ENCODE results near the gene CAB39L. TPM values are rescaled to one million over a fixed set of nuclear protein-coding genes. Genes with fewer than 3 reads are reported as not detected.

CAB39L gene
- total RNA-seq, 1 donor from 2014 or later = 13.2 TPM

GRCh38 chr13:49400755-49401659 lies 42.9 kb downstream of the CAB39L start:
- Mint-ChIP-seq H3K9me3 (ENCODE audit: unreplicated experiment) (peaks cover 9% of the 10 kb centered on the region), H3K27ac (ENCODE audit: unreplicated experiment) (peak overlapping the region; percentile 27)

GRCh38 chr13:49399801-49400472 lies 43.9 kb downstream of the CAB39L start:
- H3K27ac ChIP-seq (ENCODE audit: low read depth, low read length) = no peak overlapping the region
- no peaks in the 10 kb centered on the region for H3K79me2 ChIP-seq (ENCODE audit: insufficient read depth, low read length)
- H3K4me3 ChIP-seq (ENCODE audit: insufficient read depth, low read depth, low read length) = no peak overlapping the region
- H3K27me3 Mint-ChIP-seq (ENCODE audit: low read depth, unreplicated experiment) = no peaks in the 10 kb centered on the region
- no peak overlapping the region for H2AFZ ChIP-seq (ENCODE audit: low read depth, low read length)
- no peak overlapping the region for H3K9ac ChIP-seq (ENCODE audit: low read length)
- H3K9me3 Mint-ChIP-seq (ENCODE audit: unreplicated experiment) = peaks cover 4% of the 10 kb centered on the region
- H3K4me1 ChIP-seq (ENCODE audit: insufficient read depth, low read length) = peaks cover 3% of the 10 kb centered on the region
- H3K36me3 Mint-ChIP-seq (ENCODE audit: low read depth, unreplicated experiment) = peaks cover 3% of the 10 kb centered on the region
- H3K27me3 ChIP-seq (ENCODE audit: insufficient read depth, low read length) = no peaks in the 10 kb centered on the region
- peaks cover 15% of the 10 kb centered on the region for H3K4me1 Mint-ChIP-seq (ENCODE audit: low read depth, unreplicated experiment)
- no peak overlapping the region for H3K27ac Mint-ChIP-seq (ENCODE audit: unreplicated experiment)
- TF ChIP-seq EZH2 (IDR thresholded peaks at IDR 0.05; ENCODE audit: insufficient read depth, low read length) (no peak), CTCF (IDR thresholded peaks at IDR 0.05; ENCODE audit: insufficient read depth, low read depth, low read length) (no peak)
- no peaks in the 10 kb centered on the region for H3K36me3 ChIP-seq (ENCODE audit: insufficient read depth, low read length)
- H3K4me3 Mint-ChIP-seq (ENCODE audit: unreplicated experiment) = peak overlapping the region; percentile 76
- no peaks in the 10 kb centered on the region for H4K20me1 ChIP-seq (ENCODE audit: insufficient read depth, low read length)
- H3K4me2 ChIP-seq (ENCODE audit: low read length) = no peak overlapping the region
- H3K9me3 ChIP-seq (ENCODE audit: insufficient read depth, low read depth, low read length) = no peaks in the 10 kb centered on the region
- FAIRE-seq = no peak
- DNase-seq (ENCODE audit: low read depth) = no peak

More at GRCh38 chr13:49400755-49401659, 42.9 kb downstream of the CAB39L start:
- DNase-seq (ENCODE audit: low read depth) (peak; percentile 38), FAIRE-seq (peak; percentile 47)
- Mint-ChIP-seq H3K4me1 (ENCODE audit: low read depth, unreplicated experiment) (peaks cover 17% of the 10 kb centered on the region), H3K36me3 (ENCODE audit: low read depth, unreplicated experiment) (peaks cover 6% of the 10 kb centered on the region), H3K27me3 (ENCODE audit: low read depth, unreplicated experiment) (no peaks in the 10 kb centered on the region), H3K4me3 (ENCODE audit: unreplicated experiment) (peak overlapping the region; percentile 54)
- TF ChIP-seq CTCF (IDR thresholded peaks at IDR 0.05; ENCODE audit: insufficient read depth, low read depth, low read length) = no peak
- Histone ChIP-seq H3K4me3 (ENCODE audit: insufficient read depth, low read depth, low read length) (no peak overlapping the region), H4K20me1 (ENCODE audit: insufficient read depth, low read length) (no peaks in the 10 kb centered on the region), H3K4me1 (ENCODE audit: insufficient read depth, low read length) (peaks cover 3% of the 10 kb centered on the region), H3K4me2 (ENCODE audit: low read length) (peak overlapping the region; percentile 58), H3K9ac (ENCODE audit: low read length) (no peak overlapping the region), H3K79me2 (ENCODE audit: insufficient read depth, low read length) (no peaks in the 10 kb centered on the region), H2AFZ (ENCODE audit: low read depth, low read length) (peak overlapping the region; percentile 33), H3K36me3 (ENCODE audit: insufficient read depth, low read length) (no peaks in the 10 kb centered on the region), H3K27me3 (ENCODE audit: insufficient read depth, low read length) (no peaks in the 10 kb centered on the region), H3K27ac (ENCODE audit: low read depth, low read length) (no peak overlapping the region), H3K9me3 (ENCODE audit: insufficient read depth, low read depth, low read length) (no peaks in the 10 kb centered on the region)

All from astrocyte (in vitro differentiated cells and primary cell).